Liver (tissue), 9 donors: Measurements from ENCODE around the gene SMPD1. TPM values are rescaled to one million over a fixed set of nuclear protein-coding genes. Genes with fewer than 3 reads are reported as not detected.

ENCODE experiments used
- DNase-seq: peaks from one replicate; pipeline ENCODE4 v3.0.0-alpha.2; 2017; ENCODE audit warnings: low spot score
- H3K27ac ChIP-seq, 2 donors: one replicate each; pipeline ENCODE4 v1.7.0; 2013; ENCODE audit warnings: inconsistent platforms in 2 of 2, low read length in 2 of 2, control low read depth in 1 of 2, low read depth in 1 of 2, mild to moderate bottlenecking in 1 of 2
- H3K27me3 ChIP-seq, 4 donors: one replicate each; pipeline versions ENCODE4 v1.6.1 to v1.7.0; 2013; ENCODE audit warnings: low read length in 3 of 4, inconsistent platforms in 1 of 4, mild to moderate bottlenecking in 1 of 4, moderate library complexity in 1 of 4; ENCODE audit not compliant: control insufficient read depth in 4 of 4, insufficient read depth in 4 of 4
- H3K36me3 ChIP-seq, 4 donors: one replicate each; pipeline versions ENCODE4 v1.6.1 to v1.7.0; 2013; ENCODE audit warnings: low read length in 3 of 4, mild to moderate bottlenecking in 3 of 4, low read depth in 1 of 4, moderate library complexity in 1 of 4; ENCODE audit not compliant: control insufficient read depth in 4 of 4, insufficient read depth in 3 of 4
- H3K4me1 ChIP-seq, 4 donors: one replicate each; pipeline versions ENCODE4 v1.6.1 to v1.7.0; 2013; ENCODE audit warnings: low read length in 3 of 4, mild to moderate bottlenecking in 3 of 4, moderate library complexity in 1 of 4; ENCODE audit not compliant: control insufficient read depth in 4 of 4, insufficient read depth in 4 of 4
- H3K4me3 ChIP-seq, 3 donors: one replicate each; pipeline versions ENCODE4 v1.6.1 to v1.7.0; 2013; ENCODE audit warnings: low read length in 3 of 3, control low read depth in 1 of 3, low read depth in 1 of 3, mild to moderate bottlenecking in 1 of 3
- H3K9ac ChIP-seq, 2 donors: one replicate each; pipeline ENCODE4 v1.7.0; 2013; ENCODE audit warnings: low read length in 2 of 2, mild to moderate bottlenecking in 2 of 2, moderate library complexity in 2 of 2, control low read depth in 1 of 2, low read depth in 1 of 2
- H3K9me3 ChIP-seq, 4 donors: one replicate each; pipeline versions ENCODE4 v1.6.1 to v1.7.0; 2013; ENCODE audit warnings: low read length in 3 of 4; ENCODE audit not compliant: control insufficient read depth in 4 of 4
- ATF3 ChIP-seq: IDR thresholded peaks from 2 replicates; pipeline ENCODE4 v1.6.1; 2016; ENCODE audit warnings: antibody characterized with exemption
- CTCF ChIP-seq: fragments of 150-350 bp; IDR thresholded peaks from 2 replicates; pipeline ENCODE4 v1.5.1; 2017; ENCODE audit warnings: improper control_type of control experiment, low read depth, low read length; ENCODE audit not compliant: missing input control
- EGR1 ChIP-seq, 2 donors: IDR thresholded peaks; 2 replicates each; pipeline ENCODE4 v1.6.1; 2016 to 2018; ENCODE audit warnings: antibody characterized with exemption in 2 of 2, low read depth in 2 of 2
- FOXA1 ChIP-seq: IDR thresholded peaks from 2 replicates; pipeline ENCODE4 v1.6.1; 2016; ENCODE audit warnings: antibody characterized with exemption
- FOXA2 ChIP-seq: IDR thresholded peaks from 2 replicates; pipeline ENCODE4 v1.6.1; 2016; ENCODE audit warnings: antibody characterized with exemption
- GABPA ChIP-seq, 2 donors: IDR thresholded peaks in 1 of 2; conservative IDR thresholded peaks in 1 of 2; 2 replicates each; pipeline ENCODE4 v1.6.1; 2016; ENCODE audit warnings: antibody characterized with exemption in 2 of 2, mild to moderate bottlenecking in 1 of 2, moderate library complexity in 1 of 2
- HNF4A ChIP-seq, 2 donors: conservative IDR thresholded peaks; 2 replicates each; pipeline ENCODE4 v1.6.1; 2016; ENCODE audit warnings: antibody characterized with exemption in 2 of 2, mild to moderate bottlenecking in 2 of 2
- HNF4G ChIP-seq: IDR thresholded peaks from 2 replicates; pipeline ENCODE4 v1.6.1; 2016; ENCODE audit warnings: antibody characterized with exemption
- JUND ChIP-seq, 2 donors: IDR thresholded peaks; 2 replicates each; pipeline ENCODE4 v1.6.1; 2016; ENCODE audit warnings: antibody characterized with exemption in 2 of 2
- MAX ChIP-seq: IDR thresholded peaks from 2 replicates; pipeline ENCODE4 v1.6.1; 2016; ENCODE audit warnings: antibody characterized with exemption
- NR2F2 ChIP-seq: IDR thresholded peaks from 2 replicates; pipeline ENCODE4 v1.6.1; 2016; ENCODE audit warnings: antibody characterized with exemption
- RAD21 ChIP-seq, 2 donors: IDR thresholded peaks; 2 replicates each; pipeline ENCODE4 v1.6.1; 2016; ENCODE audit warnings: antibody characterized with exemption in 2 of 2, mild to moderate bottlenecking in 2 of 2
- REST ChIP-seq: IDR thresholded peaks from 2 replicates; pipeline ENCODE4 v1.6.1; 2016; ENCODE audit warnings: antibody characterized with exemption, mild to moderate bottlenecking
- RXRA ChIP-seq, 2 donors: IDR thresholded peaks; 2 replicates each; pipeline ENCODE4 v1.6.1; 2017 to 2018; ENCODE audit warnings: antibody characterized with exemption in 2 of 2, mild to moderate bottlenecking in 1 of 2
- SP1 ChIP-seq: IDR thresholded peaks from 2 replicates; pipeline ENCODE4 v1.6.1; 2018; ENCODE audit warnings: antibody characterized with exemption, mild to moderate bottlenecking
- TAF1 ChIP-seq: conservative IDR thresholded peaks from 2 replicates; pipeline ENCODE4 v1.6.1; 2016; ENCODE audit warnings: antibody characterized with exemption, mild to moderate bottlenecking
- YY1 ChIP-seq: IDR thresholded peaks from 2 replicates; pipeline ENCODE4 v1.6.1; 2016; ENCODE audit warnings: antibody characterized with exemption, mild to moderate bottlenecking
- ZBTB33 ChIP-seq: IDR thresholded peaks from 2 replicates; pipeline ENCODE4 v1.6.1; 2016; ENCODE audit warnings: antibody characterized with exemption
- WGBS: extraction: QIAGEN DNeasy Blood & Tissue Kit; methylation state at CpG from one replicate; pipeline ENCODE4 v1.1.7; 2013; 5-methylcytosine and 5-hydroxymethylcytosine counted together
- polyA plus RNA-seq, 2 donors: library from polyadenylated mRNA; stranded (reverse) in 1 of 2; unstranded in 1 of 2; fragments of 200-250 nt in 1 of 2; fragments of >200 nt in 1 of 2; fragmentation: Nextera tagmentation in 1 of 2; extraction: Ambion mirVana in 1 of 2; gene quantifications; one replicate each; pipeline versions ENCODE4 v1.2.1 to v1.2.3, GENCODE V29; 2013 to 2015
- total RNA-seq, 2 donors: library from RNA; depleted of rRNA; stranded (reverse); fragments of >200 nt; gene quantifications; one replicate each; pipeline ENCODE4 v1.2.3, GENCODE V29; 2014
- donor health status: healthy.
- donor health status: healthy.
- donor health status: healthy.
- donor health status: healthy.
- donor health status: healthy.

Gene SMPD1
- total RNA-seq (10 to 100 TPM; 15.4 to 25.9 TPM), polyA plus RNA-seq (10 to 100 TPM; 65.0 to 91.6 TPM)

GRCh38 chr11:6389905-6390717, at the start of gene SMPD1:
Gene SMPD1, plus strand, starts transcription at chr11:6390474. Its CDS starts 125 bp downstream, at chr11:6390599.
- peak; percentile 93 for DNase-seq
- TF ChIP-seq HNF4A (conservative IDR thresholded peaks at IDR 0.05) (peak; percentile 24 to 49), CTCF (no peak), TAF1 (peak; percentile 37), REST (peak; percentile 35), MAX (peak; percentile 74), ATF3 (no peak), ZBTB33 (no peak), RXRA (IDR thresholded peaks at IDR 0.05) (peak; percentile 63 to 68), EGR1 (IDR thresholded peaks at IDR 0.05; ENCODE audit: low read depth in 2 of 2) (peak; percentile 98 to 100), HNF4G (no peak), GABPA (IDR thresholded peaks at IDR 0.05 in 1 of 2, conservative IDR thresholded peaks at IDR 0.05 in 1 of 2) (peak in 1 of 2 donors; percentile 86), JUND (IDR thresholded peaks at IDR 0.05) (peak in 1 of 2 donors; percentile 64), YY1 (peak; percentile 50), SP1 (peak; percentile 75), FOXA2 (peak; percentile 25), FOXA1 (peak; percentile 27), NR2F2 (peak; percentile 59), RAD21 (IDR thresholded peaks at IDR 0.05) (peak in 1 of 2 donors; percentile 47)
- peaks cover 8 to 40% (median 30%) of the 10 kb centered on the region in 4 donors for H3K4me1 ChIP-seq
- peaks cover 0 to 13% (median 7%) of the 10 kb centered on the region in 4 donors for H3K36me3 ChIP-seq
- H3K4me3 ChIP-seq = peak within 1 kb of the TSS; percentile 68 to 93 (median 78)
- WGBS = 1% methylated on average over 63 of the region's 63 CpGs
- H3K27ac ChIP-seq = peak within 1 kb of the TSS; percentile 68 to 84
- no peaks in the 10 kb centered on the region for H3K9me3 ChIP-seq
- H3K27me3 ChIP-seq = no peaks in the 10 kb centered on the region
- peak within 1 kb of the TSS; percentile 75 to 82 for H3K9ac ChIP-seq
